ENCODE results near the gene RPH3AL.

RPH3AL gene

DNA sequence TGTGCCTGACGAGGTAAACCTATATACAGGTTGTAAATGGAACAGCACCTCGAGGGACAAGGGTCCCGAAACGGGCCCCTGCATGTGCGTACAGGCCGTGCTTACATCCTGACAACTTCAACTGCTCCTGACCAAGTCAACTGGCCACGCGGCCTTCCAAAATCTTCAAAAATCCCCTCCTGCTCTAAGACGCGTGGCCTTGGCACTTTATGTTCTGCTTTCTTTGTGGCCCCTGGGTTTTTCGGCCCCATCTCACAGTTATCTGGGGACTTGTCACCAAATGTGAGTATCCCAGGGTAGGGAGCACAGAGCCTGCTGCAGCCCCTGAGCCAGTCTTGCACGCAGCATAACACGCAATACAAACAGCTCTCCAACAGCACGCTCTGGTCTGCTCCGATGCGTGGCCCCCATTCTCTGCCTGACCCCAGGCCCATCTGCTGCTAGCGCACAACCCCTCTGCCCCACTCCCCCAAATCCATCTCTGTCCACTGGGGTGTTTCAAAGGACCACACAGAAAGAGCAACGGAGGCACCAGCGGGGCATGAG is 659 bp downstream of the RPH3AL start:
- H3K4me1 ChIP-seq, result no peaks in the 10 kb centered on the region
- H3K27me3 ChIP-seq (ENCODE audit: low read depth), result no peaks in the 10 kb centered on the region
- no peak overlapping the region for H3K4me3 ChIP-seq
- no peak for DNase-seq (ENCODE audit: low spot score in 2 of 2)
- no peaks in the 10 kb centered on the region for H3K9me3 ChIP-seq
- in situ Hi-C loops (cut with MboI; ENCODE audit: low sequenced_read_pairs), result no loop called here
- H3K36me3 ChIP-seq (replicated peaks), result no peaks in the 10 kb centered on the region

DNA sequence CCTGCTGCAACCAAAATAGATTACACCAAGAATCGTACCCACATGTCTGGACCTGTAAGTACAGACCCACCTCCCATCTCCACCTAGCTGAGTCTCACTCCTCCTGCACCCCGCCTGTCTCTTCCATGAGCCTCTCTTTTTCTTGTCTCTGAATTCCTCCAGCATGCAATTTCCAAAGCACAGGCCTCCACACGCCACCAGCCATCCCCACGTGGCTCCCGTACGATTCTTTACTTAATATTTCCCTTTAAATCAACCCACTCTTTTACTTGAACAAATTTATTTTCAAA is 1.2 kb downstream of the RPH3AL start:
- Histone ChIP-seq H3K4me1 (no peaks in the 10 kb centered on the region), H3K27me3 (ENCODE audit: low read depth) (no peaks in the 10 kb centered on the region), H3K36me3 (replicated peaks) (no peaks in the 10 kb centered on the region), H3K9me3 (no peaks in the 10 kb centered on the region), H3K4me3 (no peak overlapping the region)
- DNase-seq (ENCODE audit: low spot score in 2 of 2), result no peak
- in situ Hi-C loops (cut with MboI; ENCODE audit: low sequenced_read_pairs), result no loop called here

DNA sequence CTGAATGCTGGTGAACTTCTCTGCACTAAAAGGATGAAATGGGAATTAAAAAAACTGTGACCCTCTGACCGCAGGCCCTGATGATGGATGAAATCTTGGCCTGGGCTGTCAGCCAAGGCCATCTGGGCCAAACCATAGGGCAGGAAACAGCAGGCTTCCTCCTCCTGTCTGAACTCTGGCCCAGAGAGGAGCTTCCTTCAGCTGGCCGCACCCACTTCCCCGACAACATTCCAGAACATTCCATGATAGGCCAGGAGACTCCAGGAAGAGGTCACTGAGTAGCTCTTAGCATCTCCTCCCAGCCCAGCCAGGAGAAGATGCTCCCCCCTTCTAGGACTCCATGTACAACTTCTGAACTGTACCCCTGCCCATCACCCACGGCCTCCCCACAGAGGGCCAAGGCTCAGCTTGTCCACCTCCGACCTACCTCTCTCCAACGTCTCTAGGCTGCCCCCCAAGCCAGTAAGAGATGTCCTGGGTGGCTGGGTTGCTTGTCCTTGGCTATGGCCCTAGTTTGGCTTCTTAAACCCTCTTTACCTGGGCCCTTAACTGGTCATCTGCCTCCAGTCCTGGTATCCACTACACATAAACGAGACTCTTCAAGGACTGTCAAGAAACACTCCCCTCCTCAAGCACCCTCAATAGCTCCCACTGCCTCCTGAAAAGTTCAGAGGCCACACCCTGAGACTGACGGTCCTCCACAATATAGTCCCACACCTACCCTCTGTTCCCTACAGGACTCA is 1.7 kb downstream of the RPH3AL start:
- Histone ChIP-seq H3K4me3 (no peak overlapping the region), H3K27me3 (ENCODE audit: low read depth) (no peaks in the 10 kb centered on the region), H3K9me3 (no peaks in the 10 kb centered on the region), H3K4me1 (no peaks in the 10 kb centered on the region), H3K36me3 (replicated peaks) (no peaks in the 10 kb centered on the region)
- in situ Hi-C loops (cut with MboI; ENCODE audit: low sequenced_read_pairs), result no loop called here
- DNase-seq (ENCODE audit: low spot score in 2 of 2), result no peak

DNA sequence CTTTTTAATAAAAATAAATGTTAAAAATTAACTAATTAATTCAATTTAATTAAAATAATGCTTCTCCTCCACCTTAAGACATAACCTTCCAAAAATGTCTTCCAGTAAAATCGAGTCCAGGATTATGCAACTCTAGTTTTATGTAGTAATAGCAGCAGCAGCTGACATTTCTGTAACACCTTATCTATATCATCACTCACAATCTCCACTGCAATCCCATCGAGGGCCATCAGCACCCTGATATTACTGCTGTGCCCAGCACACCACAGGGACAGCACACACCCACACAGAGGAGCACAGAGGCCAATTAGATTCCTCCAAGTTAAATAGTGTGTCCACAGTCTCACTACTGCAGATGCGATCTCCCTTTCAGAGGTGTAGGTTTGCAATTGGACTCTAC is 2.9 kb downstream of the RPH3AL start:
- no peaks in the 10 kb centered on the region; the same call in 1 of the 2 replicates for H3K9me3 ChIP-seq
- H3K4me3 ChIP-seq, result no peak overlapping the region
- H3K27me3 ChIP-seq (ENCODE audit: low read depth), result no peaks in the 10 kb centered on the region
- in situ Hi-C loops (cut with MboI; ENCODE audit: low sequenced_read_pairs), result no loop called here
- no peak for DNase-seq (ENCODE audit: low spot score in 2 of 2)
- H3K36me3 ChIP-seq (replicated peaks), result no peaks in the 10 kb centered on the region
- no peaks in the 10 kb centered on the region for H3K4me1 ChIP-seq

DNA sequence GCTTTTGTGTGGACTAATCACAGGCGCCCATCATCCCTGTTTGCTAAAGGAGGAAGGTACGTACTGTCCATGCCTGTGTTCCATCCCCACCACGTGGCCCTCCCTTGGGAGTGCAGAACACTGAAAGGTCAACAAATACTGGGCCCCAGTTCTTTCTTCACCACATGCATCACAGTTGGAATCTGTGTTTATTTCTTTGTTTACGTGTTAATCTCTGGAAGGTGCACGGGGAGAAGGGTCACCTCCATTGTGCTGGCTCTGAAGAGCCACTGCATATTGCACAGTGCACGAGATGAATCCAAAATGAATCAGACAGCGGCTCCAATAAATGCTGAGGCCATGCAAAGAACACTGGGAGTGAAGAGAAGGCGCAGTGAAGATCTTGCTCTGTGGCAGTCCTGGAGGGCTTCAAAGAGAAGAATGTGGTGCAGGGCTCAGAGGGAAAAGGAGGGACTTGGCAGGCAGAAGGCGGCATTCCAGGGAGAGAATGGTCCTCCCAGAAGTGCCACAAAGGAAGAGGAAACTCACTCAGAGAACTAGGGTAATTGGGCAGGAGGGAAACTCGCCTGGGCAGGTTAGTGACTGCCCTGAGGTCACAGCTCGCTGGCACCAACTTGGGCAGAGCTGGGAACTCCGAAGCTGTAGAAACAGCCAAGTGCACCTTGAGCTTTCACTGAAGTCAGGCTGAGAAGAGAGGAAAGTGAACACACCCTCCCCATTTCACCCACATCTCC is 3.7 kb downstream of the RPH3AL start:
- Histone ChIP-seq H3K4me3 (no peak overlapping the region), H3K4me1 (no peaks in the 10 kb centered on the region), H3K36me3 (replicated peaks) (no peaks in the 10 kb centered on the region), H3K9me3 (no peaks in the 10 kb centered on the region; the same call in 1 of the 2 replicates), H3K27me3 (ENCODE audit: low read depth) (no peaks in the 10 kb centered on the region)
- in situ Hi-C loops (cut with MboI; ENCODE audit: low sequenced_read_pairs), result no loop called here
- no peak for DNase-seq (ENCODE audit: low spot score in 2 of 2)

DNA sequence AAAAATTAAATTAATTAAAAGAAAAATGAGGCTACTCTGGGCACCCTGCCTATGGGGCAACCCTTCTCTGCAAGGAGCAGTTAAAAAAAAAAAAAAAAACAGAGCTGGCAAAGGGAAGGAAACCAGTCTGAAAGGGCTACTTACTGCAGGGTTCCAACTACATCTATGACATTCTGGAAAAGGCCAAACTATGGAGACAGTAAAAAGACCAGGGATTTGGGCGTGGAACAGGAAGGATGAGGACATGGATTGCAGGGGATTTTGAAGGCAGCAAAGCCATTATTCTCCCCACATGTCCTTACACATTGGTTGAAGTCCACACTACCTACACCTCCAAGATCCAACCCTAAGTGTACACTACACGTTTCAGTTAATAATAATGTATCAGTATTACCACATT is 4.6 kb downstream of the RPH3AL start:
- no peak overlapping the region for H3K4me3 ChIP-seq
- no peaks in the 10 kb centered on the region for H3K36me3 ChIP-seq (replicated peaks)
- in situ Hi-C loops (cut with MboI; ENCODE audit: low sequenced_read_pairs), result no loop called here
- H3K27me3 ChIP-seq (ENCODE audit: low read depth), result no peaks in the 10 kb centered on the region
- no peaks in the 10 kb centered on the region; the same call in 1 of the 2 replicates for H3K9me3 ChIP-seq
- no peaks in the 10 kb centered on the region for H3K4me1 ChIP-seq
- DNase-seq (ENCODE audit: low spot score in 2 of 2), result no peak

DNA sequence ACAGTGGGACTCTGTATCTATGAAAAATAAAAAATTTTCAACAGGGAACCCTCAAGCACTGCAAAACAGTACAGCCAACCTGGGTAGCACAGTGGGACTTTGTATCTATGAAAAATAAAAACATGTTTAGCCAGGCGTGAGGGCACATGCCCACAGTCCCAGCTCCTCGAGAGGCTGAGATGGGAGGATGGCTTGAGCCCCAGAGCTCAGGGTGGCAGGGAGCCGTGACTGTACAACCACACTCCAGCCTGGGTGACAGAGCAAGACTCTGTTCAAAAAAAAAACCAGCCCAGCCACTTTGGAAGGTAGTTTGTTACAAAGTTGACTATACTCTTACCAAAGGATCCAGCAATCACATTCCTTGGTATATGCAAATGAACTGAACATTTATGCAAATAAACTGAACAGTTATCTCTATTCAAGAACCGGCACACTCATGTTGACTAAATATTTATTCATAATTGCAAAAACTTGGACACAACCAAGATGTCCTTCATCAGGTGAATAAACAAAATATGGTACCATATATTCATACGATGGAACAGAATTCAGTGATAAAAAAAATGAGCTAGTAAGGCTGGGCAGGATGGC is 5.2 kb downstream of the RPH3AL start:
- H3K9me3 ChIP-seq, result no peaks in the 10 kb centered on the region; the same call in 1 of the 2 replicates
- no peaks in the 10 kb centered on the region for H3K27me3 ChIP-seq (ENCODE audit: low read depth)
- H3K4me3 ChIP-seq, result no peak overlapping the region
- no peaks in the 10 kb centered on the region for H3K36me3 ChIP-seq (replicated peaks)
- no peaks in the 10 kb centered on the region for H3K4me1 ChIP-seq
- no peak for DNase-seq (ENCODE audit: low spot score in 2 of 2)
- in situ Hi-C loops (cut with MboI; ENCODE audit: low sequenced_read_pairs), result no loop called here

DNA sequence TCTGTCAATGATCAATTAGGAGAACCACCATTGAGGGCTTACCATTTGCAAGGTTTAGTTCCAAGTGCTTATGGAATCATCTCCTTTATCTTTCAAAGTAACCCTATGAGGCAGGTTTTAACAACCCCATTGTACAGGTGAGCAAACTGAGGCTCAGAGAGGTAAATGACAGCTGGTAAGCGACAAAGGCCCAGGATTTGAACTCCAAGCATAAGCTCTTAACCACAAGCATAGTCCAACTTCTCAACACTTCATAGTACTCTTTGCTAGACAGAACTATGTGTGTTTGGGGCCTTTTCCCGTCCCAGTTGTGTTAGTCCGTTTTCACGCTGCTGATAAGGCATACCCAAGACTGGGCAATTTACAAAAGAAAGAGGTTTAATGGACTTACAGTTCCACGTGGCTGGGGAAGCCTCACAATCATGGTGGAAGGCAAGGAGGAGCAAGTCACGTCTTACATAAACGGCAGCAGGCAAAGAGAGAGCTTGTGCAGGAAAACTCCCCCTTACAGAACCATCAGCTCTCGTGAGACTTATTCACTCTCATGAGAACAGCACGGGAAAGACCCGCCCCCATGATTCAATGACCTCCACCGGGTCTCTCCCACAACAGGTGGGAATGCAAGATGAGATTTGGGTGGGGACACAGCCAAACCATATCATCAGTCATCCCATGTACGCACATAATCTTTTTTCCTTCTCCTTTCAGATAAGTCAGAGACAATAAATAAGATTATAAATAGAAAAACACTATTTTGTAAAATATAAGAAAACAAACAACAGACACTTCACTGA is 6.4 kb downstream of the RPH3AL start:
- in situ Hi-C loops (cut with MboI; ENCODE audit: low sequenced_read_pairs), result no loop called here
- H3K4me3 ChIP-seq, result no peak overlapping the region
- no peak for DNase-seq (ENCODE audit: low spot score in 2 of 2)
- no peaks in the 10 kb centered on the region for H3K36me3 ChIP-seq (replicated peaks)
- no peaks in the 10 kb centered on the region; the same call in 1 of the 2 replicates for H3K9me3 ChIP-seq
- H3K27me3 ChIP-seq (ENCODE audit: low read depth), result no peaks in the 10 kb centered on the region
- H3K4me1 ChIP-seq, result no peaks in the 10 kb centered on the region

DNA sequence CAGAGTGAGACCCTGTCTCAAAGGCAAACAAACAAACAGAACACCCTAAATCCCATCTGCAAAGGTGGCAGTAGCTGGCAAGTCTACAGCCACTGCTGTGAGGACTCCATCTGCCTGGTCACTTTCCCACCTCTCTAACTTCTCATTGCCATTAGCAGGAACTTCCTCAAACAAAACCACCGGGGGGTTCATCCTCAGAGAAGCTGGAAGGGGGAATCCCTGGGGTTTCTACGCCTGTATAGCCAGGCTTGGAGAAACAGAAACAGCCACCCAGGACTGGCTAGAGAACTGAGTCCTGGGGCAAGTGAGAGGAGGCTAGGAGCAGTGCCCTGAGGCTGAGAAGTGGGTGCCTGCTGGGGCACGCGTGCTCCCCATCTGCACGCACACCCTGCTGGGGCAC is 7.3 kb downstream of the RPH3AL start:
- Histone ChIP-seq H3K4me3 (no peak overlapping the region), H3K4me1 (no peaks in the 10 kb centered on the region), H3K36me3 (replicated peaks) (no peaks in the 10 kb centered on the region), H3K9me3 (no peaks in the 10 kb centered on the region; the same call in 1 of the 2 replicates), H3K27me3 (ENCODE audit: low read depth) (no peaks in the 10 kb centered on the region)
- DNase-seq (ENCODE audit: low spot score in 2 of 2), result no peak
- in situ Hi-C loops (cut with MboI; ENCODE audit: low sequenced_read_pairs), result no loop called here

DNA sequence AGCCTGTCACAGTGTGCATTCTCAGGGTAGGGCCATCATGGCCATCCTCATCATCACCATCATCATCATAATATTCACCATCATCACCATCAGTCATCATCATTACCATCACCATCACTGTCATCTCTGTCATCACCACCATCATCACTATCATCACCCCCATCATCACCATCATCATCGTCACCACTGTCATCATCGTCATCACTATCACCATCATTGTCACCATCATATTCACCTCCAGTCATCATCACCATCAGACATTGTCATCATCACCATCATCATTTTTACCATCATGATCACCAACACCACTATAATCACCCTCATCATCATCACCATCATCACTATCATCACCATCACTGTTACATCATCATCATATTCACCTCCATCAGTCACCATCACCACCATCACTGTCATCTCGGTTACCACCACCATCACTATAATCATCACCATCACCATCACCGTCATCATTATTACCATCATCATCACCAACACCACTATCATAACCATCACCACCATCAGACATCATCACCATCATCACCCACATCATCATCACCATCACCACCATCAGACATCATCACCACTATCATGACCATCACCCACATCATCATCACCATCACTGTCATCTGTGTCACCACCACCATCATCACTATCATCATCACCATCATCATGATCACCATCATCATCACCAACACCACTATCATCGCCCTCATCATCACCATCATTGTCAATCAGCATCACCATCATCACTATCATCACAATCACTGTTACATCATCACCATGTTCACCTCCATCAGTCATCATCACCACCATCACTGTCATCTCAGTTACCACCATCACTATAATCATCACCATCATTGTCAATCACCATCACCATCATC is 8.5 kb downstream of the RPH3AL start:
- no peaks in the 10 kb centered on the region; the same call in 1 of the 2 replicates for H3K9me3 ChIP-seq
- H3K4me1 ChIP-seq, result no peaks in the 10 kb centered on the region
- DNase-seq (ENCODE audit: low spot score in 2 of 2), result no peak
- no peaks in the 10 kb centered on the region for H3K27me3 ChIP-seq (ENCODE audit: low read depth)
- in situ Hi-C loops (cut with MboI; ENCODE audit: low sequenced_read_pairs), result no loop called here
- H3K4me3 ChIP-seq, result no peak overlapping the region
- H3K36me3 ChIP-seq (replicated peaks), result no peaks in the 10 kb centered on the region

DNA sequence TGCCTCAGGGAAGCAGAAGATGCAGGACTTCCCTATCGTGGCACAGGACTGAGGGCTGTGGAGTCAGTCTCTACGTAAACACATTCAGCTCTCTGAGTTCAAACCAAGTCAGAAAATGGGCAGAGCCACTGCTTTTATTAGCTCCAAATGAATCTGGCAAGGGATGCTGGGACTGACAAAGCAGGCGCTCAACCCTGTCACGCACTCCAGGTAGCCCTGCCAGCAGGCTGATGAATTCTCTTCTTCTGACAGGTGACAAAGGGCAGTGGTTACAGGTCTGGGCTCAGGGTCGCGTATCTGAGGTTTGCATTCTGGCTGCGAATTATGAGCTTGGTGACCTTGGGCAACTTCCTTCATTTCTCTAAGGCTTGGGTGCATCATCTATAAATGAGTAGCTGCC is 9.4 kb downstream of the RPH3AL start:
- Histone ChIP-seq H3K9me3 (no peaks in the 10 kb centered on the region; the same call in 1 of the 2 replicates), H3K36me3 (replicated peaks) (no peaks in the 10 kb centered on the region), H3K27me3 (ENCODE audit: low read depth) (no peaks in the 10 kb centered on the region), H3K4me1 (no peaks in the 10 kb centered on the region), H3K4me3 (no peak overlapping the region)
- in situ Hi-C loops (cut with MboI; ENCODE audit: low sequenced_read_pairs), result no loop called here
- no peak for DNase-seq (ENCODE audit: low spot score in 2 of 2)

DNA sequence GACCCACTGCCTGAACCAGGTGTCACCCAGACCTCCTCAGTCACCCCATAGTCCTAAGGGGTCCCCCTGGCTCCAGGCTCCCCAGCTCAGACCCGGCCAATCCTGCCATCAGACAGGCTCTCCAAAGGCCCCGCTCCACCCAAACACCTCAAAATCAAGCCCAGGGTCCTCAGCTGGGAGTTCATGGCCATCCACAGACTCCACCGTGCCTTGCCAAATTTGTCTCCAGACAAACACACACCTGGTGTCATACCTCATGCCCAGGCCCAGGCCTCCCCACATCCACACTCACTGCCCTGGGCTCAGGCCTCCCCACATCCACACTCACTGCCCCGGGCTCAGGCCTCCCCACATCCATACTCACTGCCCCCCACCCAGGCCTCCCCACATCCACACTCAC is 12.5 kb downstream of the RPH3AL start:
- in situ Hi-C loops (cut with MboI; ENCODE audit: low sequenced_read_pairs), result no loop called here
- Histone ChIP-seq H3K9me3 (no peaks in the 10 kb centered on the region; the same call in 1 of the 2 replicates), H3K4me1 (no peaks in the 10 kb centered on the region), H3K36me3 (replicated peaks) (no peaks in the 10 kb centered on the region), H3K4me3 (no peak overlapping the region), H3K27me3 (ENCODE audit: low read depth) (no peaks in the 10 kb centered on the region)
- DNase-seq (ENCODE audit: low spot score in 2 of 2), result no peak
